ENCODE data around the gene ANGPTL2.

GRCh38 chr9:127099664-127100063, 22.8 kb downstream of the ANGPTL2 start:
- TF ChIP-seq ZNF830 (CRISPR knock-in tag; IDR thresholded peaks at IDR 0.05): no peak
- no peak for TF ChIP-seq MEF2D (tag; conservative IDR thresholded peaks at IDR 0.05; ENCODE audit: low read depth)

Measured in K562 (cell line).